Spinal cord (tissue), 10 donors: ENCODE data around the gene DIDO1. TPM values are rescaled to one million over a fixed set of nuclear protein-coding genes. Genes with fewer than 3 reads are reported as not detected.

Source experiments
- DNase-seq, 6 donors: peaks; one replicate each; pipeline versions ENCODE4 v3.0.0 to v3.0.0-alpha.2; 2013 to 2015; ENCODE audit warnings: low spot score in 6 of 6, low read depth in 4 of 6
- H3K27ac ChIP-seq: one replicate; pipeline ENCODE4 v1.5.1; 2013; ENCODE audit warnings: low read depth, low read length, control low read depth
- H3K27me3 ChIP-seq: one replicate; pipeline ENCODE4 v1.6.1; 2013; ENCODE audit warnings: low read length; ENCODE audit not compliant: control insufficient read depth, insufficient read depth
- H3K36me3 ChIP-seq: one replicate; pipeline ENCODE4 v1.6.1; 2013; ENCODE audit warnings: low read length; ENCODE audit not compliant: control insufficient read depth, insufficient read depth
- H3K4me1 ChIP-seq: one replicate; pipeline ENCODE4 v1.6.1; 2013; ENCODE audit warnings: low read length; ENCODE audit not compliant: control insufficient read depth, insufficient read depth
- H3K4me3 ChIP-seq: one replicate; pipeline ENCODE4 v1.5.1; 2013; ENCODE audit warnings: low read depth, low read length, control low read depth
- H3K9me3 ChIP-seq: one replicate; pipeline ENCODE4 v1.6.1; 2013; ENCODE audit warnings: low read length; ENCODE audit not compliant: control insufficient read depth, insufficient read depth
- WGBS: methylation state at CpG from one replicate; pipeline ENCODE4 v1.1.5; 2013; ENCODE audit warnings: missing lambda C conversion rate; ENCODE audit not compliant: insufficient coverage; 5-methylcytosine and 5-hydroxymethylcytosine counted together
- polyA plus RNA-seq, 2 donors: library from polyadenylated mRNA; unstranded; fragments of 120-200 nt; gene quantifications; one replicate each; pipeline ENCODE4 v1.2.1, GENCODE V29; 2013; ENCODE audit not compliant: insufficient read length in 2 of 2
- total RNA-seq, 2 donors: library from RNA; depleted of rRNA in 1 of 2; stranded (reverse); fragments of 120-200 nt in 1 of 2; fragments of >200 nt in 1 of 2; gene quantifications; one replicate each; pipeline versions ENCODE4 v1.2.3 to v1.2.4, GENCODE V29; 2013 to 2014
- donor health status: healthy.

DIDO1 gene
- total and polyA plus RNA-seq, 4 donors, result 35.4 to 54.7 (median 45.8) TPM

- Histone ChIP-seq H3K27ac (no peak overlapping the region), H3K27me3 (peaks cover 6% of the 10 kb centered on the region), H3K36me3 (peaks cover 66% of the 10 kb centered on the region), H3K9me3 (no peaks in the 10 kb centered on the region), H3K4me3 (no peak overlapping the region), H3K4me1 (peaks cover 7% of the 10 kb centered on the region)
- no peak for DNase-seq
- 81% methylated on average over 5 of the region's 8 CpGs for WGBS
Observed at GRCh38 chr20:62884556-62884955, 41.7 kb downstream of the DIDO1 start.

GRCh38 chr20:62882426-62882825 lies 43.9 kb downstream of the DIDO1 start:
- Histone ChIP-seq H3K4me3 (no peak overlapping the region), H3K36me3 (peaks cover 54% of the 10 kb centered on the region), H3K9me3 (no peaks in the 10 kb centered on the region), H3K27ac (no peak overlapping the region), H3K4me1 (peaks cover 2% of the 10 kb centered on the region), H3K27me3 (peaks cover 15% of the 10 kb centered on the region)
- no peak for DNase-seq
- 95% methylated on average over 9 of the region's 15 CpGs for WGBS

GRCh38 chr20:62881662-62882395 lies 44.5 kb downstream of the DIDO1 start:
- H3K27ac ChIP-seq, result no peak overlapping the region
- DNase-seq, result no peak
- peaks cover under 1% of the 10 kb centered on the region for H3K4me1 ChIP-seq
- WGBS, result 96% methylated on average over 45 of the region's 46 CpGs
- no peak overlapping the region for H3K4me3 ChIP-seq
- peaks cover 56% of the 10 kb centered on the region for H3K36me3 ChIP-seq
- peaks cover 15% of the 10 kb centered on the region for H3K27me3 ChIP-seq
- H3K9me3 ChIP-seq, result no peaks in the 10 kb centered on the region

GRCh38 chr20:62880935-62881661 lies 45.2 kb downstream of the DIDO1 start:
- Histone ChIP-seq H3K4me3 (no peak overlapping the region), H3K27ac (no peak overlapping the region), H3K36me3 (peaks cover 53% of the 10 kb centered on the region), H3K9me3 (no peaks in the 10 kb centered on the region), H3K4me1 (peaks cover 8% of the 10 kb centered on the region), H3K27me3 (peaks cover 15% of the 10 kb centered on the region)
- DNase-seq, result no peak
- WGBS, result 93% methylated on average over 41 of the region's 45 CpGs

GRCh38 chr20:62880147-62880934 lies 46.0 kb downstream of the DIDO1 start:
- no peak overlapping the region for H3K4me3 ChIP-seq
- WGBS, result 88% methylated on average over 34 of the region's 37 CpGs
- H3K9me3 ChIP-seq, result no peaks in the 10 kb centered on the region
- H3K36me3 ChIP-seq, result peaks cover 48% of the 10 kb centered on the region
- no peak for DNase-seq
- H3K4me1 ChIP-seq, result peaks cover 16% of the 10 kb centered on the region
- peaks cover 15% of the 10 kb centered on the region for H3K27me3 ChIP-seq
- H3K27ac ChIP-seq, result no peak overlapping the region

- Histone ChIP-seq H3K36me3 (peaks cover 46% of the 10 kb centered on the region), H3K9me3 (no peaks in the 10 kb centered on the region), H3K27ac (no peak overlapping the region), H3K27me3 (peaks cover 15% of the 10 kb centered on the region), H3K4me3 (no peak overlapping the region), H3K4me1 (peaks cover 16% of the 10 kb centered on the region)
- 41% methylated on average over 80 of the region's 80 CpGs for WGBS
- no peak for DNase-seq
Observed at GRCh38 chr20:62879275-62880146, 46.8 kb downstream of the DIDO1 start.

GRCh38 chr20:62878244-62879038 lies 47.9 kb downstream of the DIDO1 start:
- H3K9me3 ChIP-seq, result no peaks in the 10 kb centered on the region
- DNase-seq, result no peak
- H3K27me3 ChIP-seq, result peaks cover 15% of the 10 kb centered on the region
- no peak overlapping the region for H3K27ac ChIP-seq
- H3K36me3 ChIP-seq, result peaks cover 46% of the 10 kb centered on the region
- H3K4me1 ChIP-seq, result peaks cover 16% of the 10 kb centered on the region
- 79% methylated on average over 6 of the region's 20 CpGs for WGBS
- no peak overlapping the region for H3K4me3 ChIP-seq

- Histone ChIP-seq H3K27me3 (peaks cover 15% of the 10 kb centered on the region), H3K9me3 (no peaks in the 10 kb centered on the region), H3K36me3 (peaks cover 46% of the 10 kb centered on the region), H3K4me3 (no peak overlapping the region), H3K27ac (no peak overlapping the region), H3K4me1 (peaks cover 16% of the 10 kb centered on the region)
- WGBS, result 83% methylated on average over 44 of the region's 48 CpGs
- DNase-seq, result no peak
Observed at GRCh38 chr20:62876902-62877816, 49.1 kb downstream of the DIDO1 start.
